Muscle layer of duodenum (tissue), 2 donors: ENCODE results near the gene SAP130.

Experiments used
- H3K27ac ChIP-seq: one replicate; pipeline ENCODE4 v1.7.0; 2013; ENCODE audit warnings: mild to moderate bottlenecking, low read length
- H3K27me3 ChIP-seq: one replicate; pipeline ENCODE4 v1.7.0; 2013; ENCODE audit warnings: low read depth, mild to moderate bottlenecking, control low read depth, low read length
- H3K36me3 ChIP-seq, 2 donors: one replicate each; pipeline ENCODE4 v1.7.0; 2013; ENCODE audit warnings: low read length in 2 of 2, control low read depth in 1 of 2, mild to moderate bottlenecking in 1 of 2; ENCODE audit not compliant: insufficient read depth in 2 of 2, control insufficient read depth in 1 of 2
- H3K4me1 ChIP-seq, 2 donors: one replicate each; pipeline ENCODE4 v1.7.0; 2013; ENCODE audit warnings: low read length in 2 of 2, mild to moderate bottlenecking in 2 of 2, control low read depth in 1 of 2, moderate library complexity in 1 of 2; ENCODE audit not compliant: insufficient read depth in 2 of 2, control insufficient read depth in 1 of 2
- H3K4me3 ChIP-seq, 2 donors: one replicate each; pipeline ENCODE4 v1.7.0; 2013; ENCODE audit warnings: low read length in 2 of 2, low read depth in 1 of 2, mild to moderate bottlenecking in 1 of 2
- H3K9me3 ChIP-seq, 2 donors: one replicate each; pipeline ENCODE4 v1.7.0; 2013; ENCODE audit warnings: low read length in 2 of 2, control low read depth in 1 of 2, mild to moderate bottlenecking in 1 of 2; ENCODE audit not compliant: control insufficient read depth in 1 of 2
- donor health status: healthy.

SAP130 gene

DNA sequence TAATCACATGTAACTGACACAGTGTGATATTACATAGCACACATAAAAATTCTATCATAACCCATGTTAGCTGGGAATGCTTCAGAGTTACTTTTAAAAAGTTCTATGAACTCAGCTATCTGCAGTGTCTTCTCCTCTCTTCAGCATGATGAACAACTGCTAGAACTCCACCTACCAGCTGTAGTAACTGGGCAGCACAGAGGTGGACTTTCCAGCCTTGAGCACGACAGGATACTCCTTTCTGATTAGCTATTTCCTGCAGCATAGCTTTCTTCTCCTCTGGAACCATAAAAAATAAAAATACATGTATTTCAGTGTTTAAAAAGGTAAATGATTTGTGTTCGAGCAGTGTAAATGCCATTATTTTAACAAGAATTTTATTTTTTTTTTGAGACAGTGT lies 82.6 kb downstream of the SAP130 start:
- Histone ChIP-seq H3K4me3 (no peak overlapping the region), H3K27ac (no peak overlapping the region), H3K9me3 (no peaks in the 10 kb centered on the region), H3K4me1 (no peaks in the 10 kb centered on the region), H3K36me3 (peaks cover 62 to 87% of the 10 kb centered on the region in 2 donors), H3K27me3 (no peaks in the 10 kb centered on the region)

DNA sequence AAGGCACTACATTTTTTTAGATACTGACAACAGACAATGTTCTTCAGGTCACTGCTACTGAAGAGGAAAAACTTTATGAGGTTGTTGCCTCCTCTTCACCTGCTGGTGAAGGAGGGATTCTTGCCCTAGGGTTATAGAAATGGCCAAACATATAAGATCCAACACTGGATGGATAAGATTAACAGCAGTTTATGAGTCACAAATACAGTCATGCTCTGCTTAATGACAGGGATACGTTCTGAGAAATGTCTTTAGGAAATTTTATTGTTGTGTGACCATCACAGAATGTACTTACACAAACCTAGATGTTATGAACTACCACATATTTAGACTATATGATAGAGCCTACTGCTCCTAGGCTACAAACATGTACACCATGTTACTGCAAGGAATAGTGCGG lies 84.7 kb downstream of the SAP130 start:
- no peaks in the 10 kb centered on the region for H3K4me1 ChIP-seq
- no peaks in the 10 kb centered on the region for H3K27me3 ChIP-seq
- no peak overlapping the region for H3K27ac ChIP-seq
- peaks cover 44 to 68% of the 10 kb centered on the region in 2 donors for H3K36me3 ChIP-seq
- no peak overlapping the region for H3K4me3 ChIP-seq
- no peaks in the 10 kb centered on the region for H3K9me3 ChIP-seq

DNA sequence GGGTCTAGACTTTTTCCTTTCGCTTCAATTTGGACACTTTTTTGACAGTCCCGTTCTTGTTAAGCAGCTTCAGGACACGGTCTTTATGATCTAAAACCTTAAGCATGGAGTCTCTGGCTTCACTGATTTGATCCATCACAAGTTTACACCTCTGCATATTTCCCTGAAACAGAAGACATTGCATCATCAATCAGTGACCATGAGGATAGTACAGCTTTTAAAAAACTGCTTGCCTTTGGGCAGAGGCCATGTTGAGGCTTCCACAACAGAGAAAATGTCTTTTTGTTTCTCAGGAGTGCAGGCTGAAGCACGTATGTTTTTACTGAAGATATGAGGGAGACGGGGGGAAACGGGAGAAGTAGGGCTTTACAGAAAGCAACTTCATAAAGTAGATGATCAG lies 85.9 kb downstream of the SAP130 start:
- peaks cover 39 to 58% of the 10 kb centered on the region in 2 donors for H3K36me3 ChIP-seq
- H3K27ac ChIP-seq, result no peak overlapping the region
- H3K27me3 ChIP-seq, result no peaks in the 10 kb centered on the region
- no peaks in the 10 kb centered on the region for H3K4me1 ChIP-seq
- H3K9me3 ChIP-seq, result no peaks in the 10 kb centered on the region
- H3K4me3 ChIP-seq, result no peak overlapping the region

DNA sequence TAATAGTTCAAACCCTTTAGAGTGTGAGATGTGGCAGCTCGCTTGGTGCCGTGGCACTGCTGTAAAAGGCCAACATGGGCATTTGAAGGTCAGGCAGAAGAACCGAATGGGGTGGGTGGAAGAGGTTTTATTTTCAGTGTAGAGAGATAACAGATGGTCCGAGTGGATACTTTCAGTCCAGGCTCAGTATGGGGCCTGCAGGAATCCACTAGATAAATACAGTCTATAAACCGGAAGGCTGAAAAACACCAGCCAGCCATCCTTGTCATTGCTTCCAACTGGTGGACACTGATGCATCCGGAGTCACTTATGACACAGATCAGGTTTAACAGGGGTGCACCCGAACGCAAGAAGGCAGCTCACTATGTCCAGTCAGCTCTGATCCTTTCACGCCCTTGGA lies 86.4 kb downstream of the SAP130 start:
- no peaks in the 10 kb centered on the region for H3K27me3 ChIP-seq
- H3K4me1 ChIP-seq, result no peaks in the 10 kb centered on the region
- H3K27ac ChIP-seq, result no peak overlapping the region
- peaks cover 36 to 53% of the 10 kb centered on the region in 2 donors for H3K36me3 ChIP-seq
- no peaks in the 10 kb centered on the region for H3K9me3 ChIP-seq
- no peak overlapping the region for H3K4me3 ChIP-seq

DNA sequence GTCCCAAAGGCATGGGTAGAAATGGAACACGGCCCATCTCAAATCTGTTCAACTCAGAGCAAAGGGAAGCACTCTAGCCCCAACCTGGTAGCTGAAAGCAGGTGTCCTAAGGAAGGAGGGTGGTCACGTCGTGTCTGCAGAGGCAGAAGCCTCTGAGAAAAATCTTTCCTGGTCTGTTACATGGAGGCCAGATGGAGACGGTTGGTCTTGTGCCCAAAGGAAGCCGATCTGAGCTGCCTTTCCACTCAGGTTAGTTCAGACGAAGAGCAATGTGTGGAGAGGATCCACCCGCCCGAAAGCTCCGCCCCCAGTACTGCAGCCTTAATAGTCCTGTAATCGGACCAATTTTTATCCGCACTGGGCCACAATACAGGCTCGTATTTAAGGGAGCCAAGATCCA lies 87.2 kb downstream of the SAP130 start:
- Histone ChIP-seq H3K36me3 (peaks cover 31 to 45% of the 10 kb centered on the region in 2 donors), H3K27me3 (no peaks in the 10 kb centered on the region), H3K4me1 (no peaks in the 10 kb centered on the region), H3K27ac (no peak overlapping the region), H3K9me3 (no peaks in the 10 kb centered on the region), H3K4me3 (no peak overlapping the region)

DNA sequence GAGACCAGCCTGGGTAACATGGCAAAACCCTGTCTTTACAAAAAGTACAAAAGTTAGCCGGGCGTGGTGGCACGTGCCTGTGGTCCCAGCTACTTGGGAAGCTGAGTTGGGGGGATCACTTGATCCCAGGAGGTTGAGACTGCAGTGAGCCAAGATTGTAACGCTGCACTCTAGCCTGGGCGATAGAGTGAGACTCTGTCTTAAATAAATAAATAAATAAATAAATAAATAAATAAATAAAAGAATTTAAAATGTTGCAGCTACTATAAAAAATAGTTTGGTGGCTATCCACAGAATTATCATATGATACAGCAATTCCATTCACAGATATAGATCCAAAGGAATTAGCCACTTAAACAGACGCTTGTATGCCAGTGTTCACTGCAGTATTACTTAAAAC lies 92.5 kb downstream of the SAP130 start:
- H3K27me3 ChIP-seq, result no peaks in the 10 kb centered on the region
- H3K9me3 ChIP-seq, result no peaks in the 10 kb centered on the region
- no peak overlapping the region for H3K27ac ChIP-seq
- H3K4me3 ChIP-seq, result no peak overlapping the region
- peaks cover 0 to under 1% of the 10 kb centered on the region in 2 donors for H3K36me3 ChIP-seq
- no peaks in the 10 kb centered on the region for H3K4me1 ChIP-seq

DNA sequence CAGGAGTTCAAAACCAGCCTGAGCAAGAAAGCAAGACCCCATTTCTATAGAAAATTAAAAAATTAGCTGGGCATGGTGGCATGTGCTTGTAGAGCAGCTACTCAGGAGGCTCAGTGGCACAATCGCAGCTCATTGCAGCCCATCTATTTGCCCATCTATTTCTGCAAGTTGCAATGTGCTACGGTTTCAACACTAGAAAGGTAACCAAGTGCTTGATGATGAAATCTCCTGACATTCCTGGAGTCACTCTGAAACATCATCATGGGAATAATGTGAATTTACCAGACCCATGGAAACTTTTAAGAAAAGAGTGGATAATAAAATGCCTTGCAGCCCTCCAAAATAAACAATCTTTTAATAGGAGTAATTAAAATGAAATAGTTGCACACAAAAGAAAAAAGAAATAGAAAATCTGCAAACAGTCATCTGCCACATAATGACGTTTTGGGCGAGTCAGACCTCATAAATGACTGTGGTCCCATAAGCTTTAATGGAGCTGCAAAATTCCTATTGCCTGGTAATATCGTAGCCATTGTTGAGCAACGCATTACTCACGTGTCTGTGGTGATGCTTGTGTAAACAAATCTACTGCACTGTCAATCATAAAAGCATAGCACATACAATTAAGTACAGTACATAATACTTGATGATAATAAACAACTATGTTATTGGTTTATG lies 95.5 kb downstream of the SAP130 start:
- H3K27me3 ChIP-seq, result no peaks in the 10 kb centered on the region
- H3K9me3 ChIP-seq, result no peaks in the 10 kb centered on the region
- no peaks in the 10 kb centered on the region for H3K36me3 ChIP-seq
- H3K4me1 ChIP-seq, result no peaks in the 10 kb centered on the region
- H3K27ac ChIP-seq, result no peak overlapping the region
- no peak overlapping the region for H3K4me3 ChIP-seq

DNA sequence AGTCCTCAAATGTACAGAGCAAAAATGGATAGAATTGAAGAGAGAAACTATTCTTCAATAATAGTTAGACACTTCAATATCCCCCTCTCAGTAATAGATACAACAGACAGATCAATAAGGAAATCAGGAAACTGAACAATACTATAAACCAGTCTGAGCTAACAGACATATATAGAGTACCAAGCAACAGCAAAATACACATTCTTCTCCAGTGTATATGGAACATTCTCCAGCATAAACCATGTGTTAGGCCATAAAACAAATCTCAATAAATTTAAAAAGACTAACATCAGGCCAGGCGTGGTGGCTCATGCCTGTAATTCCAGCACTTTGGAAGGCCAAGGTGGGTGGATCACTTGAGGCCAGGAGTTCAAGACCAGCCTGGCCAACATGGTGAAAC lies 98.4 kb downstream of the SAP130 start:
- H3K9me3 ChIP-seq, result no peaks in the 10 kb centered on the region
- H3K27ac ChIP-seq, result no peak overlapping the region
- no peaks in the 10 kb centered on the region for H3K27me3 ChIP-seq
- no peak overlapping the region for H3K4me3 ChIP-seq
- H3K36me3 ChIP-seq, result no peaks in the 10 kb centered on the region
- no peaks in the 10 kb centered on the region for H3K4me1 ChIP-seq

DNA sequence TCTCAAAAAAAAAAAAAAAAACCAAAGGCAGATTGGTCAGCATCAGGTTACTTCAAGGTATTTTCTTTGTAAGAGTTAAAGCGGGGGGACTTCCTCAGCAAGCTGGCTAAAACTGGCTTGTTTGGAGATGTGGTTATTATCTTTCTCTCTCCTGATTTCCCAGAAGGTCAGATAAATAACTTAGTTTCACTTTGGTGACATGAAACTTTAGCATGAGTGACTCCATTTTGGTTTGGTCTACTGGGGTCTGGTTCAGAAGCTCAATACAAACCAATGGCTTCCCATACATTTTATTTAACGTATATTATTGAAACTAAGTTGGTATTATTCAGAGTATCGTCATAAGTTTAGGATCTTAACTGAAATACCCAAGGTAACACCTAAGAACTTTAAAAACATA lies 100.5 kb downstream of the SAP130 start:
- no peaks in the 10 kb centered on the region for H3K27me3 ChIP-seq
- H3K4me3 ChIP-seq, result no peak overlapping the region
- no peak overlapping the region for H3K27ac ChIP-seq
- no peaks in the 10 kb centered on the region for H3K36me3 ChIP-seq
- no peaks in the 10 kb centered on the region for H3K9me3 ChIP-seq
- no peaks in the 10 kb centered on the region for H3K4me1 ChIP-seq

DNA sequence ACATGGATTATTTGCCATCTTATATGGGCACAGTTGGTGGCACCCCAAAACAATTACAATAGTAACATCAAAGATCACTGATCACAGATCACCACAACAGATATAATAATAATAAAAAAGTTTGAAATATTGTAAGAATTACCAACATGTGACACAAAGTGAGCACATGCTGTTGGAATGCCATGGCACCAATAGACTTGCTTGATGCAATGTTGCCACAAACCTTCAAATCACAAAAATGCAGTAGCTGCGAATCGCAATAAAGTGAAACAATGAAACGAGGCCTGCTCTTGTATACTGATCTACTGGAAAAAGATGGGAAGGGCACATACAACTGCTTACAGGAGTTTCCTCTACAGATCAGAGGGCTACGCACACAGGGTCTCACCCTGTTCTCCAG lies 109.9 kb downstream of the SAP130 start:
- Histone ChIP-seq H3K4me1 (no peaks in the 10 kb centered on the region), H3K27ac (no peak overlapping the region), H3K27me3 (no peaks in the 10 kb centered on the region), H3K9me3 (no peaks in the 10 kb centered on the region), H3K36me3 (no peaks in the 10 kb centered on the region), H3K4me3 (no peak overlapping the region)

DNA sequence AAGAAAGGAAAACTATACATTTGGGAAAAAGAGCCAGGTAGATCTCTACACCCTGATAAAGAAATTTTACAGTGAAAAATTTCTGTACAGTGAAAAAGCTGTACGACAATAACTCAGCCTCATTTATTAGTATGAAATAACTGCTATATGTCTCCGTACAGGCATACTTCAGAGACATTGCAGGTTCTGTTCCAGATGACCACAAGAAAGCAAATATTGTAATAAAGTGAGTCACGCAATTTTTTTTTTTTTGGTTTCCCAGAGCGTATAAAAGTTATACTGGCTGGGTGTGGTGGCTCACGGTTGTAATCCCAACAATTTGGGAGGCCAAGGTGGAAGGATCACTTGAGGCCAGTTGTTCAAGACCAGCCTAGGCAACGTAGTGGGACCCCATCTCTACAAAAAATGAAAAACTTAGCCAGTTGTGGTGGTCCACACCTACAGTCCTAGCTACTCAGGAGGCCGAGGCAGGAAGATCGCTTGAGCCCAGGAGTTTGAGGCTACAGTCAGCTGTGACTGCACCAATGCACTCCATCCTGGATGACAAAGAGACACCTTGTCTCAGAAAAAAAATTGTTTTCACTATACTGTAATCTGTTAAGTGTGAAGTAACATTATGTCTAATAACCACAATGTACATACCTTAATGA lies 113.9 kb downstream of the SAP130 start:
- no peaks in the 10 kb centered on the region for H3K9me3 ChIP-seq
- H3K4me1 ChIP-seq, result no peaks in the 10 kb centered on the region
- H3K27ac ChIP-seq, result no peak overlapping the region
- H3K27me3 ChIP-seq, result no peaks in the 10 kb centered on the region
- no peaks in the 10 kb centered on the region for H3K36me3 ChIP-seq
- no peak overlapping the region for H3K4me3 ChIP-seq

DNA sequence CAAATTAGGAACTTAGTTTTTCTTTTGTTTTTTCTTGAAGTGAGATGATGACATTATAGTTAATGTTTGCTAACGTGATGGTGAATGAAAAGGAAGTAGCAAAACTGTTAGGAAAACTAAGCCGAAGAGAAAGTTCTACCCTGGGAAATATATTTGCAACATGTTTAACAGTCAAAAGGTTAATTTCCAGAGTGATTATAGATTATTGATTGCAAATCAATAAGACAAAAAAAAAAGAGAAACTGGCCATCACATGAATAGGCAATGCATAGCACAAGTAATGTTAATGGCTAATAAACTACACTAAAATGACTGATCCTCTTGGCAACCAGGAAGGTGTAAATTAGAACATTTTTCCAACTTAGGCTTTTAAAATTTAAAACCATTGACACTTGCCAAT lies 116.1 kb downstream of the SAP130 start:
- Histone ChIP-seq H3K27me3 (no peaks in the 10 kb centered on the region), H3K27ac (no peak overlapping the region), H3K36me3 (no peaks in the 10 kb centered on the region), H3K9me3 (no peaks in the 10 kb centered on the region), H3K4me1 (no peaks in the 10 kb centered on the region), H3K4me3 (no peak overlapping the region)
